C4-2B (cell line): Measurements from ENCODE around the gene PHOSPHO2.

ENCODE experiments used
- H3K27ac ChIP-seq: fragments of 450-650 bp; 2 replicates; pipeline ENCODE4 v1.5.1; 2017
- CTCF ChIP-seq: fragments of 450-650 bp; conservative IDR thresholded peaks from 2 replicates; pipeline ENCODE4 v1.5.1; 2017; ENCODE audit warnings: mild to moderate bottlenecking
- ZFX ChIP-seq: fragments of 450-650 bp; IDR thresholded peaks from 2 replicates; pipeline ENCODE4 v1.6.1; 2017

PHOSPHO2 gene

GRCh38 chr2:169746240-169746639, 52.0 kb downstream of the PHOSPHO2 start:
- TF ChIP-seq CTCF (no peak), ZFX (no peak)
- H3K27ac ChIP-seq: no peak overlapping the region

- TF ChIP-seq CTCF (no peak), ZFX (no peak)
- no peak overlapping the region for H3K27ac ChIP-seq
Measured at GRCh38 chr2:169748319-169748718, 54.0 kb downstream of the PHOSPHO2 start.
